Endodermal cell (in vitro differentiated cells): ENCODE measurements around the gene SLC12A8. TPM values are rescaled to one million over a fixed set of nuclear protein-coding genes. Genes with fewer than 3 reads are reported as not detected.

ENCODE experiments used
- DNase-seq: peaks from one replicate; pipeline ENCODE4 v3.0.0-alpha.2; 2017
- H3K27ac ChIP-seq: 2 replicates; pipeline ENCODE4 v1.5.1; 2013; ENCODE audit warnings: mild to moderate bottlenecking, low read depth, low read length, moderate library complexity
- H3K27me3 ChIP-seq: 2 replicates; pipeline ENCODE4 v1.6.1; 2013; ENCODE audit warnings: mild to moderate bottlenecking, low read length, moderate library complexity; ENCODE audit not compliant: insufficient read depth, control insufficient read depth, poor library complexity, severe bottlenecking
- H3K36me3 ChIP-seq: 2 replicates; pipeline ENCODE4 v1.7.0; 2013; ENCODE audit warnings: mild to moderate bottlenecking, low read length, moderate library complexity; ENCODE audit not compliant: control insufficient read depth, insufficient read depth
- H3K4me1 ChIP-seq: one replicate; pipeline ENCODE4 v1.7.0; 2013; ENCODE audit warnings: low read length; ENCODE audit not compliant: control insufficient read depth, insufficient read depth
- H3K4me3 ChIP-seq: 2 replicates; pipeline ENCODE4 v1.5.1; 2013; ENCODE audit warnings: mild to moderate bottlenecking, low read length, moderate library complexity
- H3K9ac ChIP-seq: 2 replicates; pipeline ENCODE4 v1.6.1; 2013; ENCODE audit warnings: mild to moderate bottlenecking, low read length, moderate library complexity; ENCODE audit not compliant: poor library complexity, severe bottlenecking; ENCODE audit errors: extremely low read depth
- H3K9me3 ChIP-seq: 2 replicates; pipeline ENCODE4 v1.6.1; 2013; ENCODE audit warnings: mild to moderate bottlenecking, low read length, moderate library complexity; ENCODE audit not compliant: control insufficient read depth
- H3K27ac Mint-ChIP-seq: 2 replicates; pipeline ENCODE4 v1.8.0; 2020; ENCODE audit warnings: mixed read lengths
- H3K27me3 Mint-ChIP-seq: 2 replicates; pipeline ENCODE4 v1.8.0; 2021; ENCODE audit warnings: mild to moderate bottlenecking, mixed read lengths; ENCODE audit not compliant: insufficient read depth
- H3K36me3 Mint-ChIP-seq: 2 replicates; pipeline ENCODE4 v1.8.0; 2020; ENCODE audit warnings: low read depth, mixed read lengths
- H3K4me1 Mint-ChIP-seq: 2 replicates; pipeline ENCODE4 v1.8.0; 2020; ENCODE audit warnings: mixed read lengths
- H3K4me3 Mint-ChIP-seq: 2 replicates; pipeline ENCODE4 v1.8.0; 2020; ENCODE audit warnings: mild to moderate bottlenecking, moderate library complexity, mixed read lengths
- H3K9me3 Mint-ChIP-seq: 2 replicates; pipeline ENCODE4 v1.8.0; 2020; ENCODE audit warnings: mild to moderate bottlenecking, mixed read lengths
- WGBS, 2 experiments: methylation state at CpG; one replicate each; pipeline versions ENCODE4 v1.1.5 to v1.1.7; 2013; ENCODE audit warnings: missing lambda C conversion rate in 2 of 2, mixed read lengths in 1 of 2; ENCODE audit not compliant: insufficient coverage in 1 of 2, insufficient read length in 1 of 2; 5-methylcytosine and 5-hydroxymethylcytosine counted together
- total RNA-seq, 2 donors: library from RNA; stranded (reverse); fragmentation: NEBNext Ultra II Directional in 1 of 2; extraction: Animal tissue kit (Norgen Biotek cat#: 25700) in 1 of 2; gene quantifications; 2 replicates in 1 of 2; 3 replicates in 1 of 2; pipeline ENCODE4 v1.2.1, GENCODE V29; 2021
- TF ChIP-seq, protein P1 (sequence below): fragments of 200-600 bp; sonication (generic); conservative IDR thresholded peaks from 2 replicates; pipeline ENCODE4 v1.5.0; 2021; ENCODE audit warnings: antibody characterized with exemption, mild to moderate bottlenecking

SLC12A8 gene
- total RNA-seq, 2 donors from 2014 or later, result 17.3 to 18.6 TPM

DNA sequence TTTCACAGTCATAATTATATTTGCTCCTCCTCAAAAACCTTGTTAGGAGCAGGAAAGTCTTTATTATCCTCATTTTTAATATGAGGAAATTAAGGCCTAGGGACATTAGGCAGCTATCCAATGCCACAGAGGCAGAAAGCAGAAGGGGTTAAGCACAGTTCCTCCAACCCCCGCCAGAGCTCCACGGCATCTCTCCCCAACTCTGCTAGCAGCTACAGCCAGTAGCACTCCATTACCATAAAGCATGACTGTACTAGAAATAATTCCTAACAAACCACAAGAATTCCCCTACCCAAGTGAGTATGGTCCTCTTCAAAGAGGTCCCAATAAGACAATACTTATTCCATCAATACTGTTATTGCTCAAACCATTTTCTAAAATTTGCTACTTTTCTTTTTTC is 166.6 kb downstream of the SLC12A8 start:
- H3K27me3 ChIP-seq, result no peaks in the 10 kb centered on the region
- no peak overlapping the region for H3K27ac ChIP-seq
- DNase-seq, result no peak
- no peaks in the 10 kb centered on the region for H3K9me3 ChIP-seq
- Mint-ChIP-seq H3K27ac (no peak overlapping the region), H3K4me1 (peaks cover 25% of the 10 kb centered on the region), H3K36me3 (peaks cover 23% of the 10 kb centered on the region), H3K27me3 (no peaks in the 10 kb centered on the region), H3K4me3 (no peak overlapping the region), H3K9me3 (no peaks in the 10 kb centered on the region)
- no peak overlapping the region for H3K4me3 ChIP-seq
- H3K9ac ChIP-seq, result no peak overlapping the region
- 87% methylated on average over 2 of the region's 2 CpGs; no CpG with 5 or more reads in 1 of the 2 experiments for WGBS, 2 experiments
- peaks cover 17% of the 10 kb centered on the region for H3K4me1 ChIP-seq
- TF ChIP-seq, protein P1, sequence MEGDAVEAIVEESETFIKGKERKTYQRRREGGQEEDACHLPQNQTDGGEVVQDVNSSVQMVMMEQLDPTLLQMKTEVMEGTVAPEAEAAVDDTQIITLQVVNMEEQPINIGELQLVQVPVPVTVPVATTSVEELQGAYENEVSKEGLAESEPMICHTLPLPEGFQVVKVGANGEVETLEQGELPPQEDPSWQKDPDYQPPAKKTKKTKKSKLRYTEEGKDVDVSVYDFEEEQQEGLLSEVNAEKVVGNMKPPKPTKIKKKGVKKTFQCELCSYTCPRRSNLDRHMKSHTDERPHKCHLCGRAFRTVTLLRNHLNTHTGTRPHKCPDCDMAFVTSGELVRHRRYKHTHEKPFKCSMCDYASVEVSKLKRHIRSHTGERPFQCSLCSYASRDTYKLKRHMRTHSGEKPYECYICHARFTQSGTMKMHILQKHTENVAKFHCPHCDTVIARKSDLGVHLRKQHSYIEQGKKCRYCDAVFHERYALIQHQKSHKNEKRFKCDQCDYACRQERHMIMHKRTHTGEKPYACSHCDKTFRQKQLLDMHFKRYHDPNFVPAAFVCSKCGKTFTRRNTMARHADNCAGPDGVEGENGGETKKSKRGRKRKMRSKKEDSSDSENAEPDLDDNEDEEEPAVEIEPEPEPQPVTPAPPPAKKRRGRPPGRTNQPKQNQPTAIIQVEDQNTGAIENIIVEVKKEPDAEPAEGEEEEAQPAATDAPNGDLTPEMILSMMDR, result no peak
- peaks cover 19% of the 10 kb centered on the region for H3K36me3 ChIP-seq

DNA sequence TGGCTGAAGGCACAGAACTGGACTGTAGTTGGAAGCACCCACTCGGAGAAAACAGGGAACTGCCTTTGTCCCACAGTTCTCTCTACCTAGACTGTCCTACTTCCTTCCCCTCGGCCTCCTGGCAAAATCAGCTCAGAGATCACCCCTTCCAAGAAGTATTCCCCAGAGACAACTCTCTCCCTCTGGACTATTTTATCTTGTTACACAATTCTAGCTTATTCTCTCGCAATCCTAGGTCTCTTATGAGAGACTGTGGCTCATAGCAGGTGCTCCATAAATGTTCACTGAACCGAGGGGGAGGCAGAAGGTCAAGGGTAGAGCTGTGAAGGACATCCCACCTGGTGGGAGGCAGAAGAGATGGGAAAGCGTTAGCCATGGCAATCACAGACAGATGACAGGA is 167.4 kb downstream of the SLC12A8 start:
- no peak overlapping the region for H3K27ac Mint-ChIP-seq
- peaks cover 14% of the 10 kb centered on the region for H3K4me1 ChIP-seq
- H3K36me3 ChIP-seq, result peaks cover 12% of the 10 kb centered on the region
- no peaks in the 10 kb centered on the region for H3K9me3 Mint-ChIP-seq
- peak; percentile 41 for DNase-seq
- peaks cover 18% of the 10 kb centered on the region for H3K36me3 Mint-ChIP-seq
- H3K9ac ChIP-seq, result no peak overlapping the region
- H3K4me3 Mint-ChIP-seq, result no peak overlapping the region
- no peak overlapping the region for H3K4me3 ChIP-seq
- TF ChIP-seq, protein P1, result no peak
- no peak overlapping the region for H3K27ac ChIP-seq
- H3K27me3 Mint-ChIP-seq, result no peaks in the 10 kb centered on the region
- peaks cover 20% of the 10 kb centered on the region for H3K4me1 Mint-ChIP-seq
- WGBS, 2 experiments, result 93 to 96% methylated on average over 5 of the region's 5 CpGs
- no peaks in the 10 kb centered on the region for H3K9me3 ChIP-seq
- no peaks in the 10 kb centered on the region for H3K27me3 ChIP-seq

DNA sequence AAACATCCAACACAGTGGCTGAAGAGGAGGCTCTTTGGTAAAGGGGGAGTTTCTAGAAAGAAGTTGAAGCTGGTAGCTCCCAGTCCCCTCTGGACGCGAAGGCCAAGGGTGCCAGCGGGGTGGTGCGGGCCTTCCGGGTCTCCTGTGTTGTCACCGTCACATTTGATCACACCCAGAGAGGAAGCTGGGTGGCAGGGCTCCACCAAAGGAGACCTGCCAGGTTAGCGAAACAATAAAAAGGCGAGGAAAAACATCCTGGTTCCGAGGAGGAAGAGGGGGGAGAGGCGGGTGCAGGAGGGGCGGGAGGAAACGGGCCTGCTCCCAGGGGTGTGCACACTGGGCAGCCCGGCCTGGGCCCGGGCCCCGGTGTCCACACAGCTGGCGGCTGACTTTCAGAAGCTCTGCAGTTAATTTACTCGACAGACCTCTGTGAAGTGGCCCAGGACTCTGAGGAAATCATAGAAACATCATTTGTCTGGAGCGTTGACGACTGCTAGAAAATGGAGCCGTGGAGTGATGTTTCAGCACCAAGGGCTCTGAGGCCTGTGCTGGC is 168.9 kb downstream of the SLC12A8 start:
- Histone ChIP-seq H3K36me3 (peaks cover 12% of the 10 kb centered on the region), H3K27me3 (no peaks in the 10 kb centered on the region), H3K4me3 (no peak overlapping the region), H3K9me3 (no peaks in the 10 kb centered on the region), H3K4me1 (peaks cover 27% of the 10 kb centered on the region), H3K27ac (peak overlapping the region; percentile 69), H3K9ac (no peak overlapping the region)
- Mint-ChIP-seq H3K4me1 (peaks cover 30% of the 10 kb centered on the region), H3K36me3 (peaks cover 12% of the 10 kb centered on the region), H3K9me3 (no peaks in the 10 kb centered on the region), H3K4me3 (no peak overlapping the region), H3K27ac (no peak overlapping the region), H3K27me3 (no peaks in the 10 kb centered on the region)
- peak; percentile 48 for DNase-seq
- TF ChIP-seq, protein P1, result no peak
- WGBS, 2 experiments, result 86 to 88% methylated on average over 13 to 20 of the region's 20 CpGs
